Stimulated activated CD8-positive, alpha-beta memory T cell treated with anti-CD3 and anti-CD28 coated beads, Interleukin-12 subunit alpha, Interleukin-12 subunit beta, amount 100 ng/mL, for 4 hours (primary cell): ENCODE measurements around the gene TRIM64.
"Not testable (repeated sequence)": the region's sequence is repeated elsewhere in the genome, so short reads cannot be mapped to it uniquely, and the experiment has no call there.

Experiments used
- DNase-seq: peaks from one replicate; pipeline ENCODE4 v3.0.0-alpha.2; 2020; ENCODE audit warnings: low read depth

Gene TRIM64, protein sequence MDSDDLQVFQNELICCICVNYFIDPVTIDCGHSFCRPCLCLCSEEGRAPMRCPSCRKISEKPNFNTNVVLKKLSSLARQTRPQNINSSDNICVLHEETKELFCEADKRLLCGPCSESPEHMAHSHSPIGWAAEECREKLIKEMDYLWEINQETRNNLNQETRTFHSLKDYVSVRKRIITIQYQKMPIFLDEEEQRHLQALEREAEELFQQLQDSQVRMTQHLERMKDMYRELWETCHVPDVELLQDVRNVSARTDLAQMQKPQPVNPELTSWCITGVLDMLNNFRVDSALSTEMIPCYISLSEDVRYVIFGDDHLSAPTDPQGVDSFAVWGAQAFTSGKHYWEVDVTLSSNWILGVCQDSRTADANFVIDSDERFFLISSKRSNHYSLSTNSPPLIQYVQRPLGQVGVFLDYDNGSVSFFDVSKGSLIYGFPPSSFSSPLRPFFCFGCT

GRCh38 chr11:89965737-89966136 is at the start of gene TRIM64:
TRIM64 (plus strand) TSS chr11:89966037; CDS start chr11:89968504, 2,467 bp downstream.
- not testable (repeated sequence) for DNase-seq

GRCh38 chr11:89922195-89922660 is 43.6 kb upstream of the TRIM64 start, which contains the start of gene TRIM49D1:
TRIM49D1 (minus strand) TSS chr11:89922245; CDS start chr11:89917710, 4,535 bp downstream.
- DNase-seq = no peak

- DNase-seq = not testable (repeated sequence)
Measured at GRCh38 chr11:89923764-89924163, 42.1 kb upstream of the TRIM64 start, which contains the start of gene TRIM49D2. TRIM49D2 (plus strand) TSS chr11:89924064; CDS start chr11:89926762, 2,698 bp downstream.

- DNase-seq = not testable (repeated sequence)
Measured at GRCh38 chr11:89960833-89961232, 5.0 kb upstream of the TRIM64 start.
